Measurements from ENCODE around the gene CLIP1.

Gene CLIP1

GRCh38 chr12:122308811-122309210, 113.7 kb downstream of the CLIP1 start:
- DNase-seq, result no peak
- Histone ChIP-seq H2AFZ (ENCODE audit: low read length) (no peak overlapping the region), H3K27ac (ENCODE audit: low read length) (no peak overlapping the region), H3K36me3 (replicated peaks; ENCODE audit: insufficient read depth, low read length) (no peaks in the 10 kb centered on the region), H3K9me2 (replicated peaks; ENCODE audit: insufficient read depth, low read length) (no peaks in the 10 kb centered on the region), H3K79me2 (ENCODE audit: low read length) (no peaks in the 10 kb centered on the region), H3F3A (ENCODE audit: insufficient read depth, low read length) (no peaks in the 10 kb centered on the region), H3K4me3 (ENCODE audit: low read length) (no peak overlapping the region), H3K9me3 (replicated peaks; ENCODE audit: insufficient read depth, low read length) (no peaks in the 10 kb centered on the region), H4K20me1 (ENCODE audit: insufficient read depth, low read length) (no peaks in the 10 kb centered on the region), H3K4me1 (ENCODE audit: low read length) (no peaks in the 10 kb centered on the region), H3K27me3 (replicated peaks; ENCODE audit: insufficient read depth, low read length) (no peaks in the 10 kb centered on the region), H3K4me2 (ENCODE audit: low read depth, low read length) (no peak overlapping the region), H3K9ac (ENCODE audit: low read length) (no peak overlapping the region)
- TF ChIP-seq EZH2phosphoT487 (IDR thresholded peaks at IDR 0.05; ENCODE audit: low read length) (no peak), CTCF (IDR thresholded peaks at IDR 0.05; ENCODE audit: low read length) (no peak), EZH2 (optimal IDR thresholded peaks at IDR 0.05; ENCODE audit: low read depth, low read length) (no peak)

- Histone ChIP-seq H3K79me2 (ENCODE audit: low read length) (no peaks in the 10 kb centered on the region), H3K9me3 (replicated peaks; ENCODE audit: insufficient read depth, low read length) (no peaks in the 10 kb centered on the region), H3K4me1 (ENCODE audit: low read length) (no peaks in the 10 kb centered on the region), H3K9me2 (replicated peaks; ENCODE audit: insufficient read depth, low read length) (no peaks in the 10 kb centered on the region), H3K9ac (ENCODE audit: low read length) (no peak overlapping the region), H3F3A (ENCODE audit: insufficient read depth, low read length) (no peaks in the 10 kb centered on the region), H3K27me3 (replicated peaks; ENCODE audit: insufficient read depth, low read length) (no peaks in the 10 kb centered on the region), H4K20me1 (ENCODE audit: insufficient read depth, low read length) (no peaks in the 10 kb centered on the region), H3K36me3 (replicated peaks; ENCODE audit: insufficient read depth, low read length) (no peaks in the 10 kb centered on the region), H2AFZ (ENCODE audit: low read length) (no peak overlapping the region), H3K4me3 (ENCODE audit: low read length) (no peak overlapping the region), H3K27ac (ENCODE audit: low read length) (no peak overlapping the region), H3K4me2 (ENCODE audit: low read depth, low read length) (no peak overlapping the region)
- DNase-seq, result no peak
- TF ChIP-seq EZH2phosphoT487 (IDR thresholded peaks at IDR 0.05; ENCODE audit: low read length) (no peak), CTCF (IDR thresholded peaks at IDR 0.05; ENCODE audit: low read length) (peak; percentile 29)
These were observed 116.1 kb downstream of the CLIP1 start for GRCh38 chr12:122306407-122306806.

- DNase-seq, result no peak
- no peaks in the 10 kb centered on the region for H3F3A ChIP-seq (ENCODE audit: insufficient read depth, low read length)
- TF ChIP-seq EZH2phosphoT487 (IDR thresholded peaks at IDR 0.05; ENCODE audit: low read length), result no peak
- TF ChIP-seq CTCF (IDR thresholded peaks at IDR 0.05; ENCODE audit: low read length), result no peak
- TF ChIP-seq EZH2 (optimal IDR thresholded peaks at IDR 0.05; ENCODE audit: low read depth, low read length), result no peak
These were observed 117.5 kb downstream of the CLIP1 start for GRCh38 chr12:122304924-122305323.

More at GRCh38 chr12:122304924-122305323, 117.5 kb downstream of the CLIP1 start:
- H3K4me1 ChIP-seq (ENCODE audit: low read length), result no peaks in the 10 kb centered on the region
- no peak overlapping the region for H3K9ac ChIP-seq (ENCODE audit: low read length)
- no peak overlapping the region for H3K27ac ChIP-seq (ENCODE audit: low read length)
- H3K79me2 ChIP-seq (ENCODE audit: low read length), result no peaks in the 10 kb centered on the region
- H3K27me3 ChIP-seq (replicated peaks; ENCODE audit: insufficient read depth, low read length), result no peaks in the 10 kb centered on the region
- no peak overlapping the region for H3K4me3 ChIP-seq (ENCODE audit: low read length)
- no peaks in the 10 kb centered on the region for H3K9me3 ChIP-seq (replicated peaks; ENCODE audit: insufficient read depth, low read length)
- H3K4me2 ChIP-seq (ENCODE audit: low read depth, low read length), result no peak overlapping the region
- no peaks in the 10 kb centered on the region for H3K9me2 ChIP-seq (replicated peaks; ENCODE audit: insufficient read depth, low read length)
- H3K36me3 ChIP-seq (replicated peaks; ENCODE audit: insufficient read depth, low read length), result no peaks in the 10 kb centered on the region
- H2AFZ ChIP-seq (ENCODE audit: low read length), result no peak overlapping the region
- no peaks in the 10 kb centered on the region for H4K20me1 ChIP-seq (ENCODE audit: insufficient read depth, low read length)
